K562 (cell line): ENCODE results near the gene SOX15. TPM values are rescaled to one million over a fixed set of nuclear protein-coding genes. Genes with fewer than 3 reads are reported as not detected.

Experiments
- ARID4B ChIP-seq: sonication (generic); formaldehyde crosslinking; IDR thresholded peaks from 2 replicates; pipeline ENCODE4 v1.8.0; 2022; ENCODE audit warnings: mild to moderate bottlenecking, missing genetic modification reagents
- GTF2F1 ChIP-seq: IDR thresholded peaks from 2 replicates; pipeline ENCODE4 v1.6.1; 2011; ENCODE audit warnings: low read depth, low read length, improper control_type of control experiment
- KLF16 ChIP-seq: IDR thresholded peaks from 2 replicates; pipeline ENCODE4 v1.6.1; 2016; ENCODE audit warnings: antibody characterized with exemption
- MAFK ChIP-seq: IDR thresholded peaks from 2 replicates; pipeline ENCODE4 v1.6.1; 2011; ENCODE audit warnings: low read length, improper control_type of control experiment
- NCOA1 ChIP-seq: fragments of 450-650 bp; IDR thresholded peaks from 2 replicates; pipeline ENCODE4 v1.6.1; 2016; ENCODE audit warnings: low read depth
- NFE2L1 ChIP-seq: fragments of 450-650 bp; IDR thresholded peaks from 2 replicates; pipeline ENCODE4 v1.6.1; 2016; ENCODE audit warnings: missing genetic modification characterization, low read depth, mild to moderate bottlenecking, missing compliant biosample characterization, moderate library complexity, borderline replicate concordance
- NFRKB ChIP-seq: fragments of 450-650 bp; IDR thresholded peaks from 2 replicates; pipeline ENCODE4 v1.6.1; 2016; ENCODE audit warnings: low read depth
- NKRF ChIP-seq: fragments of 450-650 bp; IDR thresholded peaks from 2 replicates; pipeline ENCODE4 v1.6.1; 2016; ENCODE audit warnings: borderline replicate concordance
- PHF8 ChIP-seq: fragments of 200-600 bp; sonication (generic); IDR thresholded peaks from 2 replicates; pipeline ENCODE4 v1.6.1; 2012; ENCODE audit warnings: mixed run types, mild to moderate bottlenecking, inconsistent platforms, low read length, moderate library complexity, borderline replicate concordance
- POLR2AphosphoS5 ChIP-seq: IDR thresholded peaks from 2 replicates; pipeline ENCODE4 v1.6.1; 2011; ENCODE audit warnings: mild to moderate bottlenecking, low read depth, low read length, moderate library complexity; ENCODE audit not compliant: control insufficient read depth, insufficient read depth
- ZBTB11 ChIP-seq, 3 experiments: fragments of 200-800 bp in 1 of 3; fragments of 250-450 bp in 1 of 3; fragments of 450-650 bp in 1 of 3; sonication (Bioruptor Pico) in 1 of 3; sonication (Bioruptor generic) in 1 of 3; formaldehyde crosslinking in 1 of 3; IDR thresholded peaks; 2 replicates each; pipeline versions ENCODE4 v1.6.1 to v1.8.0; 2016 to 2022; ENCODE audit warnings: mild to moderate bottlenecking in 2 of 3, missing genetic modification characterization in 2 of 3, missing compliant biosample characterization in 1 of 3, moderate library complexity in 1 of 3
- ZNF311 ChIP-seq: fragments of 250-450 bp; sonication (Bioruptor Pico); IDR thresholded peaks from 2 replicates; pipeline ENCODE4 v1.4.0; 2020; ENCODE audit warnings: mild to moderate bottlenecking, moderate library complexity
- ZNF395 ChIP-seq: fragments of 200-800 bp; sonication (Bioruptor generic); IDR thresholded peaks from 2 replicates; pipeline ENCODE4 v1.6.1; 2017; ENCODE audit warnings: missing genetic modification characterization, missing compliant biosample characterization
- polyA plus RNA-seq, 8 experiments: library from polyadenylated mRNA; depleted of rRNA in 4 of 8; stranded (reverse) in 5 of 8; unstranded in 3 of 8; fragments of >200 nt; fragmentation: Nextera tagmentation in 2 of 8; fragmentation: Illumina TruSeq in 1 of 8; extraction: Ambion mirVana in 2 of 8; extraction: Trizol in 1 of 8; gene quantifications; 2 replicates each; pipeline versions ENCODE4 v1.2.1 to v1.2.3, GENCODE V29; 2011 to 2014; ENCODE audit warnings: inconsistent platforms in 1 of 8, missing spikeins in 1 of 8
- total RNA-seq, 7 experiments: library from RNA; depleted of rRNA in 6 of 7; stranded (reverse); fragments of >200 nt in 6 of 7; fragmentation: Illumina TruSeq in 2 of 7; extraction: Trizol in 2 of 7; gene quantifications; 2 replicates each; pipeline versions ENCODE4 v1.2.1 to v1.2.3, GENCODE V29; 2011 to 2021; ENCODE audit warnings: low replicate concordance in 1 of 7

Gene SOX15
- total and polyA plus RNA-seq, 9 of the 15 experiments (the other 6 are each of a cell fraction or from before 2014, with no cell fraction given): 0.07 to 0.33 (median 0.19) TPM; not detected in 5

- TF ChIP-seq NKRF (peak; percentile 46; the same call in 1 of the 2 replicates), ZNF311 (CRISPR knock-in tag) (peak; percentile 64; the same call in 1 of the 2 replicates), ZNF395 (CRISPR knock-in tag) (peak; percentile 95), PHF8 (peak; percentile 74), POLR2AphosphoS5 (peak; percentile 32; the same call in 1 of the 2 replicates), KLF16 (peak; percentile 56; the same call in 1 of the 2 replicates), NCOA1 (peak; percentile 89), NFRKB (peak; percentile 99), MAFK (no peak), ARID4B (CRISPR knock-in tag) (peak; percentile 66; the same call in 1 of the 2 replicates), ZBTB11 (CRISPR knock-in tag; IDR thresholded peaks at IDR 0.05) (peak in 2 of 3 experiments; percentile 90 to 97; a peak in 5 of 6 replicates), GTF2F1 (peak; percentile 69; the same call in 1 of the 2 replicates), NFE2L1 (no peak)
Measured at GRCh38 chr17:7583253-7584109, 6.4 kb downstream of the SOX15 start, which contains the start of gene MPDU1 (continued).
